ENCODE data around the gene KIN.

KIN gene

DNA sequence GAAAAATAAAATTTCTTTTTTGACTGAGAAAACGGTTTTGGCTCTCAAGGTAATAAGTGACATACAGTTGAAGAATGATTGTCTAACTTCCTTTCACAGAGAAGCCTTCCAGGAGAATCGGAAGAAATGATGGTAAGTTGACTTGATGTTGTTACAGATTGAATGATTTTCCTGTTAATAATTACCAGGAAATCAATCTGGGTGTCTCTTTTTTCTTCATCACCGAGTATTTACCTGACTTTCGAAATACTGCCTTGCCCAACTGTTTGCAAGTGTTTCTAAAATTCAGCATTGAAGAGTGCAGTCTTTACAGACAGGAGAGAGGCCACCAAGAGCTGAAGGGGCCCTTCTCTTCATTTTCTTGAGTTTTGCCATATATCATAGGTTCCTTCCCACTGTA is 80.7 kb downstream of the KIN start:
- Mint-ChIP-seq H3K4me3 (no peak overlapping the region), H3K36me3 (ENCODE audit: insufficient read depth) (no peaks in the 10 kb centered on the region)

DNA sequence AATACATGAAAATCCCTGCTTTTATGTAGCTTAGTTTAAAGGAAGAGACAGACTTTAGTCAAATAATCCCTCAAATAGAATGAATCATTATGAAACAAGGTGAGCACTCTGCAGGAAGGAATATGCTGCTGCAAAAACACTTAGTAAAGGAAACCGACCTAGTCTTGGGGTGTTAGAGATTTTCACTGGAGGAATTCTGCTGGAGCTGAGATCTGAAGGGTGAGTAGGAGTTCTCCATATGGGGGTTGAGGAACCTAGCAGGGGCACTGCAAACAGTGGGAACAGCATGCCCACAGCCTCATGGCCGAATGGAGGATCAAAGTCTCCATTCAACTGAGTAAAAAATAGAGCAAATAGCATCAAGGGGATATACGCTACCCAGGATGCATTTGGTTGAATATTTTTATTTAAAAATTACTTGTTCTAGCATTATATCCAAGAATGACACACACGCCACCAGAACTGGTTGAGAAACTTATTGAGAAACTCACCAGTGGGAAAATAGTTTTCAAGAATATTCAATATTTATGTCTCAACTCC is 81.2 kb downstream of the KIN start:
- H3K27ac Mint-ChIP-seq, result no peak overlapping the region
- ATAC-seq (replicated peaks) (no peak), DNase-seq (no peak)
- H3K4me3 Mint-ChIP-seq, result no peak overlapping the region
- no peaks in the 10 kb centered on the region for H3K36me3 Mint-ChIP-seq (ENCODE audit: insufficient read depth)
- no peaks in the 10 kb centered on the region for H3K9me3 Mint-ChIP-seq
- no peaks in the 10 kb centered on the region for H3K4me1 Mint-ChIP-seq (ENCODE audit: low read depth in 2 of 2)
- peaks cover 46 to 69% of the 10 kb centered on the region in 2 donors for H3K27me3 Mint-ChIP-seq

More for the DNA sequence above, 80.7 kb downstream of the KIN start:
- Mint-ChIP-seq H3K27me3 (peaks cover 44 to 69% of the 10 kb centered on the region in 2 donors), H3K9me3 (no peaks in the 10 kb centered on the region), H3K4me1 (ENCODE audit: low read depth in 2 of 2) (no peaks in the 10 kb centered on the region), H3K27ac (no peak overlapping the region)
- DNase-seq (no peak), ATAC-seq (replicated peaks) (no peak)

DNA sequence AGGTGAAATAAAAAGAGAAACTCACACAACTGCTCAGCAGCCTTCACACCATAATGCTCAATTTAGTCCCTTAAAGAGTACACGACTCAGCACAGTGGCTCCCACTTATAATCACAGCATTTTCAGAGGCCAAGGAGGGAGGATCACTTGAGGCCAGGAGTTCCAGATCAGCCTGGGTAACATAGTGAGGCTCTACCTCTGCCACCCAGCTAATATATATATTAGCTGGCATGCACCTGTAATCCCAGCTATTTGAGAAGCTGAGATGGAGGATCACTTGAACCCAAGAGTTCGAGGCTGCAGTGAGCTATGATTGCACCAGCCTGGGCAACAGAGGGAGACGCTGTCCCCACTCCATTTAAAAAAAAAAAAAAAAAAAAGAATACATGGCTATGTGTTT is 82.5 kb downstream of the KIN start:
- Mint-ChIP-seq H3K36me3 (ENCODE audit: insufficient read depth) (no peaks in the 10 kb centered on the region), H3K27me3 (peaks cover 47 to 67% of the 10 kb centered on the region in 2 donors), H3K4me3 (no peak overlapping the region), H3K4me1 (ENCODE audit: low read depth in 2 of 2) (no peaks in the 10 kb centered on the region), H3K9me3 (no peaks in the 10 kb centered on the region), H3K27ac (no peak overlapping the region)
- ATAC-seq (replicated peaks) (no peak), DNase-seq (no peak)

DNA sequence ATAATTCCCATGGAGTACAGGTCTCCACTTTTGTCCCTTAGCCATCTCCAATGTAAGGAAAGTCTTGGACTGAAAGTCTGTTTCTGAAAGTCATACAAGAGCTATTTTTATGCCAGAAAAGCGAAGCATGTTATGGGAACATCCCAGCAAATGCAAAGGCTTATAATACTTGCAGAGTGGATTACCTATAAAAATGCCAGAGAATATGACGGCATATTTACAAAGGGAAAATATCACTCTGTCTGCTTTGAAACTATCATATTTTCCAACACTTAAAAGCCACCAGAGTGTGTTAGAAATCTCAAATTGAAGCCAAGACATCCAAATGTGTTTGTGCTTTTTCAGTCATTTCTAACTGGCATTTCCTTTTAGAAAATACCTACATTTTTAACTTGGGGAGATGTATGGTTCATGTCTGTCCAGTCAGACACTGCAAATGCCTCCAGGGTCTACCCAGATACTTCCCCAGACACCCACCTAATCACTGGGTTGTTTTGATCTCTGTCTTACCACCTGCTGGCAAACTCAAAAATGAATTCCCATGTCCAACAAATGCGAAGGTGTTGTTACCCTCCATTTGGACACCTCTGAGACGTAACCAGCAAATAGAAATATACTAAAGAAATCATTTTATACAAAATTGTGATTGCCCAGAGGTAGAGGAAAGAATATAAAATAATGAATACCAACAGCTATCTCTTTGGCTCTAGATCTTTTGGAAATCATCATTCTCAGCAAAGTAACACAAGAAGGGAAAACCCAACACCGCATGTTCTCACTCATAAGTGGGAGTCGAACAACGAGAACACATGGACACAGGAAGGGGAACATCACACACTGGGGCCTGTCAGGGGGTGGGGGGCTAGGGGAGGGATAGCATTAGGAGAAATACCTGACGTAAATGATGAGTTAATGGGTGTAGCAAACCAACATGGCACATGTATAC is 83.4 kb downstream of the KIN start:
- Mint-ChIP-seq H3K36me3 (ENCODE audit: insufficient read depth) (no peaks in the 10 kb centered on the region), H3K4me3 (no peak overlapping the region), H3K27ac (no peak overlapping the region), H3K9me3 (no peaks in the 10 kb centered on the region), H3K4me1 (ENCODE audit: low read depth in 2 of 2) (no peaks in the 10 kb centered on the region), H3K27me3 (peaks cover 52 to 70% of the 10 kb centered on the region in 2 donors)
- DNase-seq, result no peak
- ATAC-seq (replicated peaks), result no peak

DNA sequence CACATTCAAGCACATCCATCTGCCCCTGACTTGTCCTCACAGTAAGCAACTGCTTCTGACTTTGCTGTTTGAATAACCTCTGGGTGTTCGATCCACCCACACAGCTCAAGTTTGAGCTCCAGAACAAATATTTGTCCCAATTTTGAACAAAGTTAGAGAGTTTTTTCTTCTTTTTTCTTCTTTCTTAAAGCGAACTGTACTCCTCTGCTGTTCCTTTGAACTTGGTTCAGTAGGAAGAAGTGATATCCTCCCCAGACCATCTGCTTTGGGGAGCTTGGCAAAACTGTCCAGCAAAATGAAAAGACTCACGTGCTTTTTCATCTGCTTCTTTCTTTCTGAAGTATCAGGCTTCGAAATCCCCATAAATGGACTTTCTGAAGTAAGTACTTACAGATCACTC is 84.7 kb downstream of the KIN start, which contains the start of gene ITIH2:
TSS of gene ITIH2 (plus strand) at position 177 of the 400 bp plus-strand sequence. CDS start at position 296, 119 bp downstream.
- Mint-ChIP-seq H3K27me3 (peaks cover 61 to 82% of the 10 kb centered on the region in 2 donors), H3K9me3 (no peaks in the 10 kb centered on the region), H3K4me3 (no peak within 1 kb of the TSS), H3K36me3 (ENCODE audit: insufficient read depth) (no peaks in the 10 kb centered on the region), H3K4me1 (ENCODE audit: low read depth in 2 of 2) (no peaks in the 10 kb centered on the region), H3K27ac (no peak within 1 kb of the TSS)
- DNase-seq, result no peak
- no peak for ATAC-seq (replicated peaks)

DNA sequence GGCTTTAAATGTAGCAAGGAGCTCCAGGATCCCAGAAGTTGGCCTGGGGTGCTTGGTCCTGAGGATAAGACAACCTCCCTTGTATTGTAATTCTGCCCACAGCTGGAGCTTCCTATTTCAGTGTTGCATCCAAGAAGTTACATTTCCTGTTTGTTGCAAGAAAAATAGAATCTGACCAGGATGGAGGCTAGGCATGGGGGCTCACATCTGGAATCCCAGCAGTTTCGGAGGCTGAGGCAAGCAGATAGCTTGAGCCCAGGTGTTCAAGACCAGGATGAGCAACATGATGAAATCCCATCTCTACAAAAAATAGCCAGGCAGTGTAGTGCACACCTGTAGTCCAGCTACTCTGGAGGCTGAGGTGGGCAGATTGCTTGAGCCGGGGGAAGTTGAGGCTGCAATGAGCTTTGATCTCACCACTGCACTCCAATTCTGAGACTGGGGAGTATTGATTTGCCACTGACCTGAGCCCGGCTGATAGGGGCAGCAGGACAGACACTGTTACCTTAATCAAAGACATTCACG is 85.4 kb downstream of the KIN start:
- Mint-ChIP-seq H3K9me3 (no peaks in the 10 kb centered on the region), H3K4me1 (ENCODE audit: low read depth in 2 of 2) (no peaks in the 10 kb centered on the region), H3K27ac (no peak overlapping the region), H3K27me3 (peaks cover 66 to 90% of the 10 kb centered on the region in 2 donors), H3K36me3 (ENCODE audit: insufficient read depth) (no peaks in the 10 kb centered on the region), H3K4me3 (no peak overlapping the region)
- ATAC-seq (replicated peaks), result no peak
- no peak for DNase-seq

DNA sequence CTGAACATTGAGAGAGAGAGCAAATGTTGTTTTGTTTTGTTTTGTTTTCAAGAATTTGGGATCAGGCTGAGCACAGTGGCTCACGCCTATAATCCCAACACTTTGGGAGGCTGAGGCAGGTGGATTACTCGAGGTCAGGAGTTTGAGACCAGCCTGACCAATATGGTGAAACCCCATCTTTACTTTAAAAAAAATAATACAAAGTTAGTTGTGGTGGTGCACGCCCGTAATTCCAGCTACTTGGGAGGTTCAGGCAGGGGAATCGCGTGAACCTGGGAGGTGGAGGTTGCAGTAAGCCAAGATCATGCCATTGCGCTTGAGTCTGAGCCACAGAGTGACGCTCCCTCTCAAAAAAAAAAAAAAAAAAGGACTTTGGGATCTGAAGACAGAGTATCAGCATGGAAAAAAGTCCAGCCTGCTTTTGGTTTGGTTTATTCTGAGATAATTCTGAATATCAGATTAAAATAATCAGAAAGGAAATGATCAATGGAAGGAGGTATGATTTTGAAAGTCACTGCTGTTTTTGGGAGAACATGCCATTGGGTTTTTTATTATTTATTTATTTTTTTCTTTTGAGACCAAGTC is 86.5 kb downstream of the KIN start:
- Mint-ChIP-seq H3K9me3 (no peaks in the 10 kb centered on the region), H3K4me1 (ENCODE audit: low read depth in 2 of 2) (no peaks in the 10 kb centered on the region), H3K27me3 (peaks cover 60 to 90% of the 10 kb centered on the region in 2 donors), H3K36me3 (ENCODE audit: insufficient read depth) (no peaks in the 10 kb centered on the region), H3K4me3 (no peak overlapping the region), H3K27ac (no peak overlapping the region)
- DNase-seq (no peak), ATAC-seq (replicated peaks) (no peak)

Data from effector memory CD8-positive, alpha-beta T cell (primary cell).